SU-DHL-6 (cell line): Measurements from ENCODE around the gene SH3RF1.

Experiments used
- H2AFZ ChIP-seq: fragments of 200-600 bp; sonication (generic); 2 replicates; pipeline ENCODE4 v1.6.1; 2014; ENCODE audit warnings: low read depth, mild to moderate bottlenecking, moderate library complexity, mixed read lengths, antibody characterized with exemption, low read length; ENCODE audit not compliant: severe bottlenecking
- H3F3A ChIP-seq: fragments of 200-600 bp; shearing (Covaris generic); 2 replicates; pipeline ENCODE4 v1.6.0; 2016; ENCODE audit warnings: antibody characterized with exemption, mild to moderate bottlenecking; ENCODE audit not compliant: insufficient read depth
- H3K27ac ChIP-seq: fragments of 200-600 bp; sonication (generic); 2 replicates; pipeline ENCODE4 v1.5.1; 2016; ENCODE audit warnings: low read depth, mild to moderate bottlenecking, low read length, moderate library complexity, mixed read lengths
- H3K27me3 ChIP-seq: fragments of 200-600 bp; sonication (generic), shearing (Covaris generic); 2 replicates; pipeline ENCODE4 v1.6.0; 2014; ENCODE audit warnings: mild to moderate bottlenecking, low read length
- H3K36me3 ChIP-seq: fragments of 200-600 bp; sonication (generic); 2 replicates; pipeline ENCODE4 v1.6.1; 2014; ENCODE audit warnings: mild to moderate bottlenecking, low read length, mixed read lengths
- H3K4me2 ChIP-seq: fragments of 300-600, 200-600 bp; shearing (Covaris generic), sonication (generic); 2 replicates; pipeline ENCODE4 v1.6.0; 2014; ENCODE audit warnings: low read length, low read depth, mild to moderate bottlenecking; ENCODE audit not compliant: poor library complexity, severe bottlenecking
- H3K4me3 ChIP-seq: fragments of 200-600 bp; sonication (generic); 2 replicates; pipeline ENCODE4 v1.5.1; 2014; ENCODE audit warnings: antibody characterized with exemption, low read length, mild to moderate bottlenecking, mixed read lengths; ENCODE audit not compliant: insufficient read depth, poor library complexity, severe bottlenecking
- H3K79me2 ChIP-seq: fragments of 200-600 bp; sonication (generic); 2 replicates; pipeline ENCODE4 v1.6.1; 2014; ENCODE audit warnings: mild to moderate bottlenecking, low read length, moderate library complexity; ENCODE audit not compliant: insufficient read depth
- H3K9ac ChIP-seq: fragments of 200-600 bp; sonication (generic); 2 replicates; pipeline ENCODE4 v1.7.0; 2014; ENCODE audit warnings: mild to moderate bottlenecking, low read length
- H3K9me2 ChIP-seq: fragments of 200-600 bp; sonication (generic); replicated peaks from 2 replicates; pipeline ENCODE4 v1.6.1; 2014; ENCODE audit warnings: low read length; ENCODE audit not compliant: insufficient read depth
- H3K9me3 ChIP-seq: fragments of 200-600 bp; sonication (generic); 2 replicates; pipeline ENCODE4 v1.6.1; 2014; ENCODE audit warnings: low read length, mixed read lengths; ENCODE audit not compliant: insufficient read depth
- H4K20me1 ChIP-seq: fragments of 200-600 bp; sonication (generic); 2 replicates; pipeline ENCODE4 v1.6.1; 2014; ENCODE audit warnings: low read depth, mild to moderate bottlenecking, antibody characterized with exemption, low read length, moderate library complexity, mixed read lengths
- CTCF ChIP-seq: fragments of 200-600 bp; sonication (generic); IDR thresholded peaks from one replicate; pipeline ENCODE4 v1.5.1; 2017; ENCODE audit warnings: antibody characterized with exemption, mild to moderate bottlenecking, low read length, moderate library complexity; ENCODE audit not compliant: insufficient read depth, poor library complexity, severe bottlenecking
- EZH2phosphoT487 ChIP-seq: fragments of 200-600 bp; sonication (generic), shearing (Covaris generic); conservative IDR thresholded peaks from 2 replicates; pipeline ENCODE4 v1.6.1; 2018; ENCODE audit warnings: mild to moderate bottlenecking, antibody characterized with exemption, low read length, moderate library complexity, mixed read lengths

Gene SH3RF1

DNA sequence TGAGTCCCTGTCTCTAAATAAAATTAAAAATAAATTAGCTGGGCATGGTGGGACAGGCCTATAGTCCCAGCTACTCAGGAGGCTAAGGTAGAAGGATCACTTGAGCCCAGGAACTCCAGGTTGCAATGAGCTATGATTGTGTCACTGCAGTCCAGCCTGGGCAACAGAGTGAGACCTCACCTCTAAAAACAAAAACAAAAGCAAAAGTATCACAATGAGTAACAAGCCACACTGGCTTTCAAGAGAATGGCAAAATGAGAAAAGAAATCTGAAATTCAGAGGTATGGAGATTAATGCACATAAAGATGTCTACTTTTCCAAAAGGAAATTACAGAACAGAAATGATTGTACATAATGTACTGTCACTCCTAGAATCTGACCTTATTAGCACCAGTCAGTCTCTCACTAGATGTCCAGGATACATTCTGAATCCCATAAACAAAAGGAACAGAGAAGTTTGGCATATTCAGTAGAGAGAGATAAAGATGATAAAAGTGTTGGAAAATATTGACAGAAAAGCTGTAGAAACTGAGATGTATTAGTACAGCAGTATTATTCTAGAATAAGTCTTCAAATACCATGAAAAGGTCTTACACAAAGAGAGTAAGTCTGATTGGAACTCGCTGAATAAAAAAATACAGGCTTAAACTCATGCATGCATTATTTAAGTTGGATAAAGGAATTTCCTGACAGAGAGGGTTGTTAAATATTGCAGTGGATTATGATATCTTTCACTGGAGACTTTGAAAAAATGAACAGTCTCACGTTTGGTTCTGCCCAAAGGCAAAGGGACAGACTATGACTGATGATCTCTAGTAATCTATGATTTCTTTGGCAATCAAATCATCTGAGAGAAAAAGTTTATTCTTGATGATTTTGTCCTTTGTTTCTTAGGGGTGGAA lies 102.5 kb downstream of the SH3RF1 start:
- Histone ChIP-seq H3K27ac (no peak overlapping the region), H2AFZ (no peak overlapping the region), H3K4me2 (no peak overlapping the region), H3K9me2 (no peaks in the 10 kb centered on the region), H3K9me3 (no peaks in the 10 kb centered on the region), H3K27me3 (no peaks in the 10 kb centered on the region), H3K4me3 (no peak overlapping the region), H3K9ac (no peak overlapping the region), H4K20me1 (no peaks in the 10 kb centered on the region), H3F3A (no peaks in the 10 kb centered on the region), H3K79me2 (no peaks in the 10 kb centered on the region), H3K36me3 (no peaks in the 10 kb centered on the region)
- no peak for TF ChIP-seq CTCF
- no peak for TF ChIP-seq EZH2phosphoT487

- no peaks in the 10 kb centered on the region for H3K9me2 ChIP-seq
- no peaks in the 10 kb centered on the region for H3K27me3 ChIP-seq
- no peaks in the 10 kb centered on the region for H3K79me2 ChIP-seq
- no peak overlapping the region for H3K27ac ChIP-seq
- no peaks in the 10 kb centered on the region for H3F3A ChIP-seq
- H3K9me3 ChIP-seq, result no peaks in the 10 kb centered on the region
- no peak overlapping the region for H2AFZ ChIP-seq
- H4K20me1 ChIP-seq, result no peaks in the 10 kb centered on the region
- no peak overlapping the region for H3K9ac ChIP-seq
- H3K4me3 ChIP-seq, result no peak overlapping the region
- no peaks in the 10 kb centered on the region for H3K36me3 ChIP-seq
- TF ChIP-seq EZH2phosphoT487, result no peak
- no peak overlapping the region for H3K4me2 ChIP-seq
Measured at GRCh38 chr4:169164669-169165415, 105.9 kb downstream of the SH3RF1 start.

DNA sequence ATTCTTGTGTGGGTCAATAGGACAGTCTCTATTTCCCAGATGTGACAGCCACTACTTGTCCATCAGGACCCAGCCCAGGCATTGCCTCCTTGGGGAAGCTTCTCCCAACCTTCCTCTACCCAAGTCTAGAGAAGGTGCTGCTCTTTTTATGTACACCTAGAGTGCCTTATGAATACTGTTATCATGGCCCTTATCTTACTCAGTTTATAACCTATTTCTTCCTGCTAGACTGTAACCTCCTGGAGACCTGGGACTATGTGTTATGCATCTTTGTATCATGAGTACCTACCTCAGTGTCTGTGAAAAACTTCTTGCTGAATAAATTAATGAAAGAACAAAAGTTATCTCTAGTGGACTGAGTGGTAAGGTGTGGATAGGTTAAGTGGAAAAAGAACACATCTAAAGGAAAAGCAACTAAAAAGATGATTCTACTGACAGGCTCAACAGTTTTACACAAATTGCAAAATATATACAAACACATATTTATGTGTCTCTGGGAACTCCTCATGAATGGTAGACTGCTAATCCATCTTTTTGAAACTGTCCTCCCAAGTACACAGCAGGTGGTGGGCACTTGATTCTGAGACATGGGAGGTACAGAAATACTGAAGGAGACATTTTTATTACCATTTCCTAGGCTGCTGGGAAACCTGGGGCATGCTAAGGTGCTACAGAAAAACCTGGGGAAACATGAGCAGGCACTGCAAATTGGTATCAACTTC lies 106.6 kb downstream of the SH3RF1 start:
- H4K20me1 ChIP-seq, result no peaks in the 10 kb centered on the region
- H3K79me2 ChIP-seq, result no peaks in the 10 kb centered on the region
- no peak overlapping the region for H3K27ac ChIP-seq
- no peak for TF ChIP-seq EZH2phosphoT487
- TF ChIP-seq CTCF, result no peak
- H3K4me2 ChIP-seq, result no peak overlapping the region
- H3K9me3 ChIP-seq, result no peaks in the 10 kb centered on the region
- H3K4me3 ChIP-seq, result no peak overlapping the region
- no peaks in the 10 kb centered on the region for H3K36me3 ChIP-seq
- H3F3A ChIP-seq, result no peaks in the 10 kb centered on the region
- H3K9ac ChIP-seq, result no peak overlapping the region
- no peaks in the 10 kb centered on the region for H3K9me2 ChIP-seq
- H2AFZ ChIP-seq, result no peak overlapping the region
- H3K27me3 ChIP-seq, result no peaks in the 10 kb centered on the region
